ENCODE results near the gene SRGAP3. TPM values are rescaled to one million over a fixed set of nuclear protein-coding genes. Genes with fewer than 3 reads are reported as not detected.

Gene SRGAP3
- total RNA-seq, 1 experiment from 2014 or later: 17.9 TPM

DNA sequence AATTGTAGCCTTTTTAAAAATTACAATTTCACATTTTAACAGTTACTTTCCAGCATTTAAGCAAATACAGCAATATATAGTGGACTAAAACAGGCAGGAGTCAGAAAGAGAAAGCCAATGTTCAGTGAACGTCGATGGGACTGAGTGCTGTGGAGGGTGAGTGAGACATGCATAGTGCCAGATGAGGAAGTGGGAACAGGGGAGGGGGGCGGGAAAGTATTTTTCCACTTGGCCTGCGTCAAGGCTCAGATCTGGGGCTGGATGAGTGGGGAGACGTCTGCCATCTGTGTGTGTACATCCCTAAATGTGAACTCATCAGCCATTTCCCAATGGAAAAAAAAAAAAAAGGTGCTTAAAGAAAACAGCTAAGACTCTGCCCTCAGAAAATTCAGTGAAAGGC, 266.9 kb downstream of the SRGAP3 start:
- TF ChIP-seq SP1 (CRISPR knock-in tag; conservative IDR thresholded peaks at IDR 0.05) (no peak), FOXJ3 (CRISPR knock-in tag; IDR thresholded peaks at IDR 0.05; ENCODE audit: borderline replicate concordance) (no peak), NFYB (CRISPR knock-in tag; conservative IDR thresholded peaks at IDR 0.05; ENCODE audit: low read depth) (no peak), KAT7 (CRISPR knock-in tag; IDR thresholded peaks at IDR 0.05; ENCODE audit: borderline replicate concordance) (no peak), ZNF396 (CRISPR knock-in tag; IDR thresholded peaks at IDR 0.05; ENCODE audit: borderline replicate concordance) (no peak), RELA (CRISPR knock-in tag; IDR thresholded peaks at IDR 0.05; ENCODE audit: borderline replicate concordance) (no peak), ZNF121 (CRISPR knock-in tag; IDR thresholded peaks at IDR 0.05) (no peak), NR3C1 (CRISPR knock-in tag; conservative IDR thresholded peaks at IDR 0.05; ENCODE audit: low read depth) (no peak), JUN (CRISPR knock-in tag; IDR thresholded peaks at IDR 0.05) (no peak), TP53 (CRISPR knock-in tag; IDR thresholded peaks at IDR 0.05) (no peak), ZNF671 (CRISPR knock-in tag; IDR thresholded peaks at IDR 0.05) (no peak), GABPB1 (CRISPR knock-in tag; IDR thresholded peaks at IDR 0.05) (no peak), ZNF263 (CRISPR knock-in tag; IDR thresholded peaks at IDR 0.05; ENCODE audit: low read depth) (no peak)
- TF ChIP-seq, protein P1, sequence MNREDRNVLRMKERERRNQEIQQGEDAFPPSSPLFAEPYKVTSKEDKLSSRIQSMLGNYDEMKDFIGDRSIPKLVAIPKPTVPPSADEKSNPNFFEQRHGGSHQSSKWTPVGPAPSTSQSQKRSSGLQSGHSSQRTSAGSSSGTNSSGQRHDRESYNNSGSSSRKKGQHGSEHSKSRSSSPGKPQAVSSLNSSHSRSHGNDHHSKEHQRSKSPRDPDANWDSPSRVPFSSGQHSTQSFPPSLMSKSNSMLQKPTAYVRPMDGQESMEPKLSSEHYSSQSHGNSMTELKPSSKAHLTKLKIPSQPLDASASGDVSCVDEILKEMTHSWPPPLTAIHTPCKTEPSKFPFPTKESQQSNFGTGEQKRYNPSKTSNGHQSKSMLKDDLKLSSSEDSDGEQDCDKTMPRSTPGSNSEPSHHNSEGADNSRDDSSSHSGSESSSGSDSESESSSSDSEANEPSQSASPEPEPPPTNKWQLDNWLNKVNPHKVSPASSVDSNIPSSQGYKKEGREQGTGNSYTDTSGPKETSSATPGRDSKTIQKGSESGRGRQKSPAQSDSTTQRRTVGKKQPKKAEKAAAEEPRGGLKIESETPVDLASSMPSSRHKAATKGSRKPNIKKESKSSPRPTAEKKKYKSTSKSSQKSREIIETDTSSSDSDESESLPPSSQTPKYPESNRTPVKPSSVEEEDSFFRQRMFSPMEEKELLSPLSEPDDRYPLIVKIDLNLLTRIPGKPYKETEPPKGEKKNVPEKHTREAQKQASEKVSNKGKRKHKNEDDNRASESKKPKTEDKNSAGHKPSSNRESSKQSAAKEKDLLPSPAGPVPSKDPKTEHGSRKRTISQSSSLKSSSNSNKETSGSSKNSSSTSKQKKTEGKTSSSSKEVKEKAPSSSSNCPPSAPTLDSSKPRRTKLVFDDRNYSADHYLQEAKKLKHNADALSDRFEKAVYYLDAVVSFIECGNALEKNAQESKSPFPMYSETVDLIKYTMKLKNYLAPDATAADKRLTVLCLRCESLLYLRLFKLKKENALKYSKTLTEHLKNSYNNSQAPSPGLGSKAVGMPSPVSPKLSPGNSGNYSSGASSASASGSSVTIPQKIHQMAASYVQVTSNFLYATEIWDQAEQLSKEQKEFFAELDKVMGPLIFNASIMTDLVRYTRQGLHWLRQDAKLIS (CRISPR knock-in tag; IDR thresholded peaks at IDR 0.05; ENCODE audit: borderline replicate concordance): no peak
- TF ChIP-seq, protein P2, sequence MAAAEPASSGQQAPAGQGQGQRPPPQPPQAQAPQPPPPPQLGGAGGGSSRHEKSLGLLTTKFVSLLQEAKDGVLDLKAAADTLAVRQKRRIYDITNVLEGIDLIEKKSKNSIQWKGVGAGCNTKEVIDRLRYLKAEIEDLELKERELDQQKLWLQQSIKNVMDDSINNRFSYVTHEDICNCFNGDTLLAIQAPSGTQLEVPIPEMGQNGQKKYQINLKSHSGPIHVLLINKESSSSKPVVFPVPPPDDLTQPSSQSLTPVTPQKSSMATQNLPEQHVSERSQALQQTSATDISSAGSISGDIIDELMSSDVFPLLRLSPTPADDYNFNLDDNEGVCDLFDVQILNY (CRISPR knock-in tag; IDR thresholded peaks at IDR 0.05): no peak
- TF ChIP-seq, protein P3, sequence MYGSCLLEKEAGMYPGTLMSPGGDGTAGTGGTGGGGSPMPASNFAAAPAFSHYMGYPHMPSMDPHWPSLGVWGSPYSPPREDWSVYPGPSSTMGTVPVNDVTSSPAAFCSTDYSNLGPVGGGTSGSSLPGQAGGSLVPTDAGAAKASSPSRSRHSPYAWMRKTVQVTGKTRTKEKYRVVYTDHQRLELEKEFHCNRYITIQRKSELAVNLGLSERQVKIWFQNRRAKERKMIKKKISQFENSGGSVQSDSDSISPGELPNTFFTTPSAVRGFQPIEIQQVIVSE (CRISPR knock-in tag; IDR thresholded peaks at IDR 0.05; ENCODE audit: borderline replicate concordance): no peak
- TF ChIP-seq, protein P4, sequence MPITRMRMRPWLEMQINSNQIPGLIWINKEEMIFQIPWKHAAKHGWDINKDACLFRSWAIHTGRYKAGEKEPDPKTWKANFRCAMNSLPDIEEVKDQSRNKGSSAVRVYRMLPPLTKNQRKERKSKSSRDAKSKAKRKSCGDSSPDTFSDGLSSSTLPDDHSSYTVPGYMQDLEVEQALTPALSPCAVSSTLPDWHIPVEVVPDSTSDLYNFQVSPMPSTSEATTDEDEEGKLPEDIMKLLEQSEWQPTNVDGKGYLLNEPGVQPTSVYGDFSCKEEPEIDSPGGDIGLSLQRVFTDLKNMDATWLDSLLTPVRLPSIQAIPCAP (CRISPR knock-in tag; IDR thresholded peaks at IDR 0.05): no peak
- TF ChIP-seq, protein P5, sequence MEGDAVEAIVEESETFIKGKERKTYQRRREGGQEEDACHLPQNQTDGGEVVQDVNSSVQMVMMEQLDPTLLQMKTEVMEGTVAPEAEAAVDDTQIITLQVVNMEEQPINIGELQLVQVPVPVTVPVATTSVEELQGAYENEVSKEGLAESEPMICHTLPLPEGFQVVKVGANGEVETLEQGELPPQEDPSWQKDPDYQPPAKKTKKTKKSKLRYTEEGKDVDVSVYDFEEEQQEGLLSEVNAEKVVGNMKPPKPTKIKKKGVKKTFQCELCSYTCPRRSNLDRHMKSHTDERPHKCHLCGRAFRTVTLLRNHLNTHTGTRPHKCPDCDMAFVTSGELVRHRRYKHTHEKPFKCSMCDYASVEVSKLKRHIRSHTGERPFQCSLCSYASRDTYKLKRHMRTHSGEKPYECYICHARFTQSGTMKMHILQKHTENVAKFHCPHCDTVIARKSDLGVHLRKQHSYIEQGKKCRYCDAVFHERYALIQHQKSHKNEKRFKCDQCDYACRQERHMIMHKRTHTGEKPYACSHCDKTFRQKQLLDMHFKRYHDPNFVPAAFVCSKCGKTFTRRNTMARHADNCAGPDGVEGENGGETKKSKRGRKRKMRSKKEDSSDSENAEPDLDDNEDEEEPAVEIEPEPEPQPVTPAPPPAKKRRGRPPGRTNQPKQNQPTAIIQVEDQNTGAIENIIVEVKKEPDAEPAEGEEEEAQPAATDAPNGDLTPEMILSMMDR (IDR thresholded peaks at IDR 0.05): no peak
- Mint-ChIP-seq H3K9me3 (peaks cover 9% of the 10 kb centered on the region), H3K27ac (0 out of 2 replicates have a peak overlapping the region, but pooled peaks have one; percentile 8), H3K4me1 (no peaks in the 10 kb centered on the region), H3K36me3 (peaks cover 3% of the 10 kb centered on the region; the same call in 1 of the 2 replicates), H3K27me3 (ENCODE audit: low read depth) (peaks cover 13% of the 10 kb centered on the region), H3K4me3 (no peak overlapping the region)
- no peak for DNase-seq (ENCODE audit: low spot score)
- ChIA-PET POLR2A (no interaction called here), CTCF (interaction anchor here (2.0 kb wide), 1 partner anchor 319 kb away, joined by 7 read pairs; no protein-coding TSS in a partner anchor)
- no peak for ATAC-seq

DNA sequence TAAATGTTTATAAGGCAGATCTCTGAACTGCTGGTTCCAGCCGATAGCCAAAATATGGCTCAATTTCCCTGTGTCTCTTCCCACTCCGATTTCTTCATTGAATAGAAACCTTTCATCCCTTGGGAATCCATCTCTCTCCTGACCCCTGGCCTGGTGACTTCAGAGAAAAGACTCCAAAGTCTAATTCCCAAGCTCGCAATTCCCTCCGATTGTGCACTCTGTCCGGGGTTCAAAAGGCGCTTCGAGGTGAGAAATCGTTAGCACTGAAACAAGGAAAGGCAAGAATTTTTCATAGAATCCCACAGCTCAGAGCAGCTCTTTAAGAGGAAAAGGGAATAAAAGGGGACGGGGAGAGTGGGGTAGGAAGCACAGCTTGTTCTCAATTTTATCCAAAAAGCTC, 267.7 kb downstream of the SRGAP3 start:
- peaks cover 13% of the 10 kb centered on the region for H3K27me3 Mint-ChIP-seq (ENCODE audit: low read depth)
- H3K27ac Mint-ChIP-seq: no peak overlapping the region
- no peak overlapping the region for H3K4me3 Mint-ChIP-seq
- ChIA-PET POLR2A (no interaction called here), CTCF (interaction anchor here (0.8 to 2.0 kb wide), 2 partner anchors 9 to 320 kb away, joined by 3 to 7 read pairs; no protein-coding TSS in a partner anchor)
- no peak for DNase-seq (ENCODE audit: low spot score)
- peaks cover 3% of the 10 kb centered on the region; the same call in 1 of the 2 replicates for H3K36me3 Mint-ChIP-seq
- ATAC-seq: no peak
- peaks cover 9% of the 10 kb centered on the region for H3K9me3 Mint-ChIP-seq
- no peaks in the 10 kb centered on the region for H3K4me1 Mint-ChIP-seq
- TF ChIP-seq, protein P6, sequence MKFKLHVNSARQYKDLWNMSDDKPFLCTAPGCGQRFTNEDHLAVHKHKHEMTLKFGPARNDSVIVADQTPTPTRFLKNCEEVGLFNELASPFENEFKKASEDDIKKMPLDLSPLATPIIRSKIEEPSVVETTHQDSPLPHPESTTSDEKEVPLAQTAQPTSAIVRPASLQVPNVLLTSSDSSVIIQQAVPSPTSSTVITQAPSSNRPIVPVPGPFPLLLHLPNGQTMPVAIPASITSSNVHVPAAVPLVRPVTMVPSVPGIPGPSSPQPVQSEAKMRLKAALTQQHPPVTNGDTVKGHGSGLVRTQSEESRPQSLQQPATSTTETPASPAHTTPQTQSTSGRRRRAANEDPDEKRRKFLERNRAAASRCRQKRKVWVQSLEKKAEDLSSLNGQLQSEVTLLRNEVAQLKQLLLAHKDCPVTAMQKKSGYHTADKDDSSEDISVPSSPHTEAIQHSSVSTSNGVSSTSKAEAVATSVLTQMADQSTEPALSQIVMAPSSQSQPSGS (CRISPR knock-in tag; IDR thresholded peaks at IDR 0.05; ENCODE audit: borderline replicate concordance, low read depth): no peak
- TF ChIP-seq GRHL2 (CRISPR knock-in tag; IDR thresholded peaks at IDR 0.05; ENCODE audit: insufficient replicate concordance, severe bottlenecking): no peak
- TF ChIP-seq, protein P7, sequence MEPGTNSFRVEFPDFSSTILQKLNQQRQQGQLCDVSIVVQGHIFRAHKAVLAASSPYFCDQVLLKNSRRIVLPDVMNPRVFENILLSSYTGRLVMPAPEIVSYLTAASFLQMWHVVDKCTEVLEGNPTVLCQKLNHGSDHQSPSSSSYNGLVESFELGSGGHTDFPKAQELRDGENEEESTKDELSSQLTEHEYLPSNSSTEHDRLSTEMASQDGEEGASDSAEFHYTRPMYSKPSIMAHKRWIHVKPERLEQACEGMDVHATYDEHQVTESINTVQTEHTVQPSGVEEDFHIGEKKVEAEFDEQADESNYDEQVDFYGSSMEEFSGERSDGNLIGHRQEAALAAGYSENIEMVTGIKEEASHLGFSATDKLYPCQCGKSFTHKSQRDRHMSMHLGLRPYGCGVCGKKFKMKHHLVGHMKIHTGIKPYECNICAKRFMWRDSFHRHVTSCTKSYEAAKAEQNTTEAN (CRISPR knock-in tag; IDR thresholded peaks at IDR 0.05): no peak
- no peak for TF ChIP-seq NR2C2 (CRISPR knock-in tag; IDR thresholded peaks at IDR 0.05)
- TF ChIP-seq HMGA2 (CRISPR knock-in tag; IDR thresholded peaks at IDR 0.05): no peak
- TF ChIP-seq, protein P8, sequence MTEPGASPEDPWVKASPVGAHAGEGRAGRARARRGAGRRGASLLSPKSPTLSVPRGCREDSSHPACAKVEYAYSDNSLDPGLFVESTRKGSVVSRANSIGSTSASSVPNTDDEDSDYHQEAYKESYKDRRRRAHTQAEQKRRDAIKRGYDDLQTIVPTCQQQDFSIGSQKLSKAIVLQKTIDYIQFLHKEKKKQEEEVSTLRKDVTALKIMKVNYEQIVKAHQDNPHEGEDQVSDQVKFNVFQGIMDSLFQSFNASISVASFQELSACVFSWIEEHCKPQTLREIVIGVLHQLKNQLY (CRISPR knock-in tag; IDR thresholded peaks at IDR 0.05): no peak
- TF ChIP-seq OVOL2 (CRISPR knock-in tag; IDR thresholded peaks at IDR 0.05; ENCODE audit: borderline replicate concordance): no peak

Data from WTC11 (cell line).